Activated T-helper 1 cell treated with Interleukin-2 at 50 U/mL for 16 hours (primary cell): ENCODE measurements around the gene TGM2.
"Not testable (repeated sequence)": the region's sequence is repeated elsewhere in the genome, so short reads cannot be mapped to it uniquely, and the experiment has no call there.

Source experiments
- DNase-seq: peaks from one replicate; pipeline ENCODE4 v3.0.0-alpha.2; 2020; ENCODE audit warnings: low read depth

The TGM2 gene

DNA sequence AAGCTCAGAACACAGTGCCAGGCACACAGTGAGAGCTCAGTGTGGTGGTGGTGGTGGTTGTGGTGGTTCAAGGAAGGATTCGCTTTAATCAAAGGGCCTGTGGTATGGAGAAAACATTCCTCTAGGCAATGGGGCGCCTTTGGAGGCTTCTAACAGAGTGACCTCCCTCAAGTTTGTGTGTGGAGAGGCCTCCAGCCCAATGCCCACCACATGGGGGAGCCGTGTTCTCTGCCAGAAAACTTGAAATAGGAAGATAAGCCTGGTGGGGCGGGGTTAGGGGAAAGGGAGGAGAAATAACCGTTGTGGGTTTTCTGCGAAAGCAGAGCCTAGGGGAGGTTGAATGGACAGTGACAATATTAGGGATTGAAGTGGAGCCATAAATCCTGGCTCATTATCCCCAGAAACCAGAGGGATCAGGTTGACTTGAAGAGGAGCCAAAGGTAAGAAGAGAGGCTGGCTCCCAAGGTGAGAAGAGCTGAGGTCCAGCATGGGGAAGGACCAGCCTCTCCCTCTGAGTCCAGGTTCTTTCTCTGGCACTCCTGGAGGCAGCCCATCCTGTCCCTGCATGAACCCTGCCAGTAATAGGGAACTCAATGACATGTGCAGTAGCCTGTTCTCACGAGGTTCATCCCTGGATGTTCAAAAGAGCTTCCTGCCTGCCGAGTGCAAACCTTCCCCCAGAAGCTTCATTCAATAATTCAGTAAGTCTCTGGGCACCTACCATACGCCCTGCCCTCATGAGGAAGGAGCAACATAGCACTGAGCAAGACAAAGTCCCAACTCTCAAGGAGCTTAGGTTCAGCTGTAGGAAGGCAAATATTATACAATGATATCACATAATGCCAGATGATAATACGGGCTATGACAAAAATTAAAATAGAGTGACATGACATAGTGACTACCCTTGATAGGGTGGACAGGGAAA lies 51.4 kb downstream of the TGM2 start:
- no peak for DNase-seq

DNA sequence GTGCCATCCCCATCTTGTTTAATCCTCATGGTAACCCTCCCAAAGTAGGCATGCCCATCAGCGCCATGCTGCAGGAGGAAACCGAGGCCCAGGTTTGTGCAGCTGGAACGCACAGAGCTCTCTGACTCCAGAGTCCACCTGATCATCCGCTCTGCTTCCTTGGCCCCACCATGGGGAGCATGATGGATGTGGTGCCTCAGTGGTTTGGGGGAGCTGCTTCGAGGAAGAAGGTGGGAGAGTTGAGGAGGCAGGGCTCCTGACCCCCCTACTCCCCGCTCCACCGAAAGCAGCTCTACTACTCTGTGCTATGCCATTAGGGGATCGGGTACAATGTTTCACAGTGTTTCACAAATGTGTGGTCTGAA lies 52.2 kb downstream of the TGM2 start:
- no peak for DNase-seq

DNA sequence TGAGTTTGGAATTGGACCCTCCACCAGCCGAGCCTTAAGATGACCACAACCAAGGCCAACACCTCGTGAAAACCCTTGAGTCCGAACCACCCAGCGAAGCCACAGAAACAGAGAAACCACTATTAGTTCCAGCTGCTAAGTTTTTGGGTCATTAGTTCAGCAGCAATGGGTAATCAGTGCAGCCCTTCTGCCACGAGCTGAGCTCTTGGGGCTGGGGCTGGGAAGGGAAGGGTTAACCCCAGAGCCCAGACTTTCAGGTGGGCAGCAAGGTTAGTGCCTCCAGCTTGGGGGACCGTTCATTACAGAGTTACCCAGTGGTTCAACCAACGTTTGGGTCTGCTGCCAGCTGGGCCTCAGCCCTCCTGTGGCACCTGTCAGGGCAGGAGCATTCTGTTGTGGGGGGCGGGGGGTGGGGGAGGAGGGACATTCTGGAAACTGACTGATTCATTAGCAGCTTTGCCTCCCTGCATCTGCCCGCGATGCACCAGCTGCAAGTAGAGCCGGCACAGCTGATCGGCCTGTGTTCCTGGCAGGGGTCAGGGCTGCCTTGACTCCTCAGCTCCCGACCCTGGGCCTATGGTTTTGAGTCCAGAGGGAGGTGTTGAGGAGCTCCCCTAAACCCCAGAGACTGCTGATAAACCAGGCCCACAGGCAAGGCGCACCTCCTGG lies 52.7 kb downstream of the TGM2 start:
- DNase-seq, result no peak

DNA sequence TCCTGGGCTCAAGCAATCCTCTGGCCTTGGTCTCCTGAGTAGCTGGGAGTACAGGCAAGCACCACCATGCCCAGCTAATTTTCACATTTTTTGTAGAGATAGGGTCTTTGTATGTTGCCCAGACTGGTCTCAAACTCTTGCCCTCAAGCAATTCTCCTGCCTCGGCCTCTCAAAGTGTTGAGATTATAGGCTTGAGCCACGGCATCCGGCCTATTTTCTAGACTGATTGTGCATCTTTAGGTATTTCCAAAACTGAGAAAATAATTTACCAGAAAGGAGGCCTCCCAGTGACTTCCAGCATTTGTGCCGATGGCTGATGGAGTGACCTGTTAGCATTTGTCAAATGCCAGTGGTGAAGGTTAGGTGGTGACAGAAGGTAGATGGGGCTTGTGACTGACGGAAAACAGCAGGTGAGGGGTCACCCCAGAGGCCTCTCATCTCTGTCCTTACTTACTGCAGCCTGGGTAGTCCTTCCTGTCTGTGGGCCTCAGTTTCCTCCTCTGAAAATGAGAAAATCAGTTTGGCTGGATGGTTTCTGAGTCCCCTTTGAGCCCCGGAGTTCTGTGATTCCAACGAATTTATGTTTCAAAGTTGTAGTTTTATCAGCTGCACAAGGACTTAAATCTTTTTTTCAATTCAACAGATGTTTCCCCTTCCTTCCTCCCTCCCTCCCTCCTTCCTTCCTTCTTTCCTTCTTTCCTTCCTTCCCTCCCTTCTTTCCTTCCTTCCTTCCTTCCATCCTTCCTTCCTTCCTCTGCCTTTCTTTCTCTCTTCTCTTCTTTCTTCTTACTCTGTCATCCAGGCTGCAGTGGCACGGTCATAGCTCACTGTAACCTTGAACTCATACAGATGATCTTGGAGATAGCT lies 53.5 kb downstream of the TGM2 start:
- no peak for DNase-seq

DNA sequence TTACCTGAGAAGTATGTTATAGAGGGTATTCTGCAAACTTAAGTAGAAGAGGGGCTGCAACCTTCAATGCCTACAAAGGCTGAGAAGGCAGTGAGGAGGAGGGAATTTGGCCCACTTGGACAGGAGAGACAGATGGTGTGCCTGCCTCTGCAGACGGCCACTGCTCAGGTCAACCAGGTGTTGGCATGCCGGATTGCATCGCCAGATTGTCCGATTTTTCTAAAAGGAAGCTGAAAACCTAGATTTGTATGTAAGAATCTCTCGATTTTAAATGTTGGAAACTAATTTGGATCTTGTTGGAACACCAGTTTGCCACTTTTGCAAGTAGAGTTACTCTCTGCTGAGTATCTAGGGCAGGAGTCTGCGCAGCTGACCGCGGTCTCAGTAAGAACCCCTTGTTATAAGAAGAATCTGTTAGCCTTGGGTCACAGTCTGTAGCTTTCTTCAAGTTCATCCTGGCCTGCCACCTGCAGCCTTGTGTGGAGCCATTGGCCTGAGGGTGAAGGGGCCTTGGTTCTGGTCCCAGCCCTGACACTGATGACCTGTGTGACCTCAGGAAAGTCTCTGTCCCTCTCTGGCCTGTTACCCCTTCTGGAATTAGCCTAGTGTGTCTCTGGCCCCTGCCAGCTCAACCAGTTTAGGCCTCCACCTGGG lies 54.4 kb downstream of the TGM2 start:
- DNase-seq, result no peak

DNA sequence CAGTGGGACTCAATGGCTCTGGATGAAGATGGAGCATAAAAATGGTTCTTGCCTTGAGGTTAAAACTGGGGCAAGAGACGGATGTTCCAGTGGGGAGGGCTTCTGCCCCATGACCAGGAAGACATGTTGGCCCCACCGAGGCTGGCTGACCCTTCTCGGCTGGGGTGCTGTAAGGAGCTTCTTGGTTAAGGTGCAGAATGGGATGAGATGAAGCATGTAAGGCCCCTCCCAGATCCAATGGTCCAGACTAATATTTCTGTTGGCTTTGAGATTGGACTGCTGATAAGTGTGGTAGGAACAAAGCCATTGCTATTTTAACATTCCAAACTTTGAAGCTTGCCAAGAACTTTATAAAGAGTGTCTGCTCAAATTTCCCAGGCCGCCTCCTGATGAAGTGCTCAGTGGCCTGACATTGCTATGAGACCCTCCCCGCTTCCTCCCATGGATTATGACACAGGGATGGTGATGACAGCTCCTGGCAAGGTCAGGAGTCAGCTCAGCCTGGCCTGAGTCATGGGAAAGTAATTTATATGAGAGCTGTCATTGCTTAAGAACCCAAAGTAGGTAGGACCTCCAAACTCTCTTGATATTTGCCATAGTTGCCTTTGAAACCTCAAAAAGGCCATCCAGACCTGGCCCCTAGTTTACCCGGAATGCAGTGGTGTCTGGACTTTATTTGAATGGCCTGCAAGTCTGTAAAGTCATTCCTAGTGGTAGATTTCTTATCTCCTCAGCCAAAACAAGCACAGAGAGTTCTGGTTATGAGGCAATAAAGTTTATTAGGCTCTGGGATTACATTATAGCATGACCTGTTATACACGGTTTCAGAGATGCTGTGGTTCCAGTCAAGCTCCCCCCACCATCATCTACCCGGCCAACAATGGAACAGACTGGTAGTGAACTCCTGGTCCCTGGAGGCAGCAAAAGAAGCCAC lies 55.2 kb downstream of the TGM2 start:
- no peak for DNase-seq

DNA sequence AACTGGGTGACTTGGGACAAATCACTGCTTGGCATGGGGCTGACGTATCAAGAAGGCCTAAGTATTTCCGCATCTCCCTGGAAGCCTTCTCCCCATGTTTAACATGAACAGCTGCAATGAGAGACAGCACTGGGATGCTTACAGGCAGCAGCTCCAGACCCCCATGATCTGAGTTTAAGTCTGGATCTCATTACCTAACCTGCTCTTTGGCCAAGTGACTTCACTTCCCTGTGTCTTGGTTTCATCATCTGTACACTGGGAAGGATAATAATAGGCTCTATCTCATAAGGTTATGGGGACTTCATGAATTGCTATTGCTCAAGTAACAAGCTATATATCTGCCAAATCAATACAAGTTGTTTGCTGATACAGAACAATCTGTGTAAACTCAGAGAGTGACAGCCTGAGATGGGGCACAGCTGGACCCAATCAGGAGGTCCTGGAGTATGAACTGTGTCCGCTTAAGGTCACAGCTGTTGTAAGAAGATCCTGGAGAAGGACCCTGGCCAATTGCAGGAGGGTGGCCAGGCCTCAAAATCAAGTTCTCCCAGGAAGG lies 56.0 kb downstream of the TGM2 start:
- no peak for DNase-seq

DNA sequence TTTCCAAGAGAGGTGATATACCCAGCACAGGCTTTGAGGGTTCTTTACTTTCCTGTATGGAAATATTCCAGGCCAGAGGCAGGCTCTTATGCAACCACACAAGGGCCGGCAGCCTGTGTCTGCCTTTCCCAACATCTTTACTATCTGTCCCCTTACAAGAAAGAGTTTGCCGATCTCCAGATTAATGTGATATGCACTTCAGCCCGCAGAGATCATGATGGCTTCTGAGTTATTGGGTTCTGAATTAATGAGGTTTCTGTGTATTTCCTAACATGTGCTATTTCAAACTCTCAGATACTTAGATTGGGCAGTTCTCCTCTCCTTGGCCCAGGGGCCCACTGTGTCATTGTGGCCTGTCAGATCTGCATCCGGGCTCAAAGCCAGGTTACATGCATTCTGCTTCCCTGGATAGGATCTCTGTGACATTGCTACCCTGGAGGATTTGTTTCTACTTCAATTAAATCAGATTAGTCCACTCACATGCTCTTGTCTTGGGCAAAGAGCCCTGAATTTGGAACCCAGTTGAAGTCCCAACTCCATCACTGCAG lies 56.6 kb downstream of the TGM2 start:
- no peak for DNase-seq

DNA sequence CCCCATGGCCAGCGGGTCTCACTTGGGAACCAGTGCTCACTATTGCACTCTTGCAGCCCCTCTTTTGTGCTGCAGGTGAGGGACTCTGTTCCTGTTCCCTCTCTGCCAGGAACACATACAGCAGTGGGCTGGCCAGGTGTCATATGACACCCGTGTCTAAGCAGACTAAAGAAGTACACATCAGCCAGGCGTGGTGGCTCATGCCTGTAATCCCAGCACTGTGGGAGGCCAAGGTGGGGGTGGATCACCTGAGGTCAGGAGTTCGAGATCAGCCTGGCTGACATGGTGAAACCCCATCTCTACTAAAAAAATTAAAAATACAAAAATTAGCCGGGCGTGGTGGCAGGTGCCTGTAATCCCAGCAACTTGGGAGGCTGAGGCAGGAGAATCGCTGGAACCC lies 57.2 kb downstream of the TGM2 start:
- DNase-seq, result not testable (repeated sequence)

DNA sequence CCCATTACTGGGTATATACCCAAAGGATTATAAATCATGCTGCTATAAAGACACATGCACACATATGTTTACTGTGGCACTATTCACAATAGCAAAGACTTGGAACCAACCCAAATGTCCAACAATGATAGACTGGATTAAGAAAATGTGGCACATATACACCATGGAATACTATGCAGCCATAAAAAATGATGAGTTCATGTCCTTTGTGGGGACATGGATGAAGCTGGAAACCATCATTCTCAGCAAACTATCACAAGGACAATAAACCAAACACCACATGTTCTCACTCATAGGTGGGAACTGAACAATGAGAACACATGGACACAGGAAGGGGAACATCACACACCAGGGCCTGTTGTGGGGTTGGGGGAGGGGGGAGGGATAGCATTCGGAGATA lies 57.7 kb downstream of the TGM2 start:
- DNase-seq, result not testable (repeated sequence)

DNA sequence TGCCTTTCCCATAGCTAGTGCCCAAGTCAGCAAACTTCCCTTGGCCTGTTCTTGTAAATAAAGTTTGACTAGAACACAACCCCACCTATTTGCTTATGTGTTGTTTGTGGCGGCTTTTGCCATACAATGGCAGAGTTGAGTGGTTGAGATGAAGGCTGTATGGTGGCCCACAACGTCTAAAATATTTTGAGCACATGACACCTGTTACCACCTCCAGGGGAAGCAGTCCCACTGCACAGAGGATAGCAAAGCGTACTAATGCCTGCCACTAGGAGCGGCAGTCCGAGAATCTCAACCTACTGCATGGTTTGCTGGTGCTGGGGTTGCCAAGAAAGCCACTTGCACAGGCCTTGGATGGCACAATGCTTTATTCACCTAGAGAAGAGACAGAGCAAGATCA lies 58.6 kb downstream of the TGM2 start:
- DNase-seq, result no peak

DNA sequence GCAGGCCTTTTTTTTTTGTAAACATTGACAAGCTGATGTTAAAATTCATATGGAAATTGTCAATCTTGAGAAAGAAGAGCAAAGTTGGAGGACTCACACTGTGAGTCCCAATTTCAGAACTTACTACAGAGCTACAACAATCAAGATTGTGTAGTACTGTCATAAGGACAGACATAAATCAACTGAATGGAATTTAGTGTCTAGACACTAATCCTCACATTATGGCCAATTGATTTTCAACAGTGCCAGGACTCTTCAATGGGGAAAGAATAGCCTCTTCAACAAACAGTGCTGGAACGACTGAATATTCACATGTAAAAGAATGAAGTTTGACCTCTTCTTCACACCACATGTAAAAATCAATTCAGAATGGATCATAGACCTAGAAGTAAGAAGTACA lies 60.8 kb downstream of the TGM2 start:
- DNase-seq, result no peak

DNA sequence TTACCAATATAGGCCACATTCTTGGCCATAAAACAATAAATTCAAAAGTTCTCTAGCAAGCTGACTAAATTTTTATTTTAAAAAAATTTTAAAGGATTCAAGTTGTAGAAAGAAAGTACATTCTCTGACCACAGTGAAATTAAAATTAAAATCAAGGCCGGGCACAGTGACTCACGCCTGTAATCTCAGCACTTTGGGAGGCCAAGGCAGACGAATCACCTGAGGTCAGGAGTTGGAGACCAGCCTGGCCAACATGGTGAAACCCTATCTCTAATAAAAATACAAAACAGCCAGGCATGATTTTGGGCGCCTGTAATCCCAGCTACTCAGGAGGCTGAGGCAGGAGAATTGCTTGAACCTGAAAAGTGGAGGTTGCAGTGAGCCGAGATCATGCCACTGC lies 62.9 kb downstream of the TGM2 start:
- not testable (repeated sequence) for DNase-seq

DNA sequence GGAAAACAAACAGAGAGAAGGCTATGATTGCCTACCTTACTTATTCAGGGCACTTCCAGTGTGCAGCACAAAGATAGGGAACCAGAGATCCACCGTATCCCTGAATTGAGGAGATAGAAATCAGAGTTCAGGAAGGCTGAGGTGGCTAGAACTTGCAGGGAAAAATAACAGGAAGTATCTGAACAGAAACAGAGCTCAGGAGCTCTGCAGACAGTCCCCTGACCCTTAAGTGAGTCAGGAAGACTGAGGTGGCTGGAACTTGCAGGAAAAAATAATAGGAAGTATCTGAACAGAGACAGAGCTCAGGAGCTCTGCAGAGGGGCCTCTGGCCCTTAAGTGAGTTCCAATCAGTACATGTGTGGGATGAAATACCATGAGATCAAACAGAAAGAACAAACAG lies 66.1 kb downstream of the TGM2 start:
- DNase-seq, result no peak

DNA sequence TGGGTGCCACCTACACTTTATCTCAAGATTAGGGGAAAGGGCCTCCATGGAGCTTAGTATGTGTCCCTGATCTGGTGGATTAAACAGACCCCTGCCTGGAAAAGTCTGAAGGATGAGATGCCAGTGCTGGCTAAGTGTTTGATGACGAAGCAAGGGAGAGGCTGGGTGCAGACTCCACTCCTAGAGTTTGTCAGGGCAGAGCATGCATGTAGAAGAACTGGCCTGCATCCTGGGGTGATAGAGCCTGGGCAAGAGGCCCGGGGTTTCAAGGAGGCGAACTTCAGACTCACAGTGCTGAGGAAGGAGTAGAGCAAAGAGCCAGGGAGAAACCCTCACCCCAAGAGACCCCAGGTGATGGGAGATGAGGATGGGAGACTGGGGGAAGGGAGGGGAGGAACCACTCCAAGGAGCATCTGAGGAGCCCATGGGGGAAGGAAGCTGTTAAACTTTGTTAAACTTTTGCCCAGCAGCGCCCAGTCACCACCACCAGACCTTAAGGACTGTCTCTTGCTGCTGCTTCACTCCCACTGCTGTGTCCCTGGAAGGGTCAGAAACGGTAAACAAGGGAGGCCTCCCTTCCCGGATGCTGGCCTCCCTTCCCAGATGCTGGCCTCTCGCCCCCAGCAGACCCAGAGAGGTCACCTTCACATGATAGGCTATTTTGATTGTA lies 69.9 kb downstream of the TGM2 start:
- no peak for DNase-seq

DNA sequence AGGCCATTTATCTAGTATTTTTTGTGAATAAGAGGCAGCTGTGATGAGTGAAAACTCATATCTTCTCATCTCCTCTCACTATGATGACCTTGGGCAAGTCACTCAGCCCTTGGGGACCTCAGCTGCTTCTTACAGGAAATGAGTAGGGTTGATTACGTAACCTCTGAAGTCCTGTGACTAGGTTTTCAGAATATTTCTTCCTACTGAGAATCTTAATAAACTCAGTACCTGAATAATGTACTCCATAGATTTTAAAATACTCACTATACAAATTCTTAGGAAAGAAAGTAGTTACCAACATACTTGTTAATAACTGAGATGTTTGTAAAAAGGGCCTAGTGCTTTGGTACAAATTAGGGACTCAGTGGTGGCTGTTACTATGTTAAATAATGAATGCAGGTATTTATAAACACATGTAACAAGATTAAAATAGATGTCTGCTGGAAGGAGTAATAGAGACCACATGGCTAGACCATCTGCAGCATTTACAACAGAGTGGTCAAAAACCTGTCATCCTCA lies 70.6 kb downstream of the TGM2 start:
- no peak for DNase-seq

DNA sequence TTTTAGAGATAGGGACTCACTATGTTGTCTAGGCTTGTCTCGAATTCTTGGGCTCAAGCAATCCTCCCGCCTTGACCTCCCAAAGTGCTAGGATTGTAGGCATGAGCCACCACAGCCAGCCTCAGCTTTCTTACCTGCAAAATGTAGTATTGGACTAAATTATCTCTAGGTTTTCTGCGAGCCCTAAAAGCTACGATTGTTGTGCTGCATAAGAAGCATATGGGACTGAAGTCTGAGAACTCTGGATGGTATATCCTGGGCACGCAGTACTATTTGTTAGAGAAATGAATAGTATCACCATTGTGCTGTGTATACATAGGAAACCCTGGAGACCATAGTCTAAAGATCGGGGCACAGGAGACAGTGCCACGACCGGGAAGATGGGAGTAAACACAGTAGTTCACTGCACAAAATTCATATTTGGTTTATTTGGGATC lies 71.4 kb downstream of the TGM2 start:
- DNase-seq, result no peak

DNA sequence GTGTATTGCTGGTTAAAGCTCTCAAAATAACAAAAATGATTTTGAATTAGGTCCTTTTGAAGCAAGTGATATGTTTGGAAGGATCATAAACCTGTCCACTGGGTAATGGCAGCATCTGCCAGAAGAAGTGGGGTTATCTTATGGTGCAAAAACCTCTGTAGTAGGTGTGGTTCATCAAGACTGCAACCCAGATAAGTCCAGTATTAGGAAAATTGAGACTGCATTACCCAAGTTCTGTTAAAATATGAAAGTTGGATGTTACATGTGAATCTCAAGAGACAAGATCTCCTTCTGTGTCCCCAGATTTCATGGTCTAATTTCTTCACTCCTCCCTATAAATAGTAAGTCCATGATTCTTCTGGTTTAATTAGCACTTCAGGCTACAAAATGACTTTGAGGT lies 72.2 kb downstream of the TGM2 start:
- DNase-seq, result no peak

DNA sequence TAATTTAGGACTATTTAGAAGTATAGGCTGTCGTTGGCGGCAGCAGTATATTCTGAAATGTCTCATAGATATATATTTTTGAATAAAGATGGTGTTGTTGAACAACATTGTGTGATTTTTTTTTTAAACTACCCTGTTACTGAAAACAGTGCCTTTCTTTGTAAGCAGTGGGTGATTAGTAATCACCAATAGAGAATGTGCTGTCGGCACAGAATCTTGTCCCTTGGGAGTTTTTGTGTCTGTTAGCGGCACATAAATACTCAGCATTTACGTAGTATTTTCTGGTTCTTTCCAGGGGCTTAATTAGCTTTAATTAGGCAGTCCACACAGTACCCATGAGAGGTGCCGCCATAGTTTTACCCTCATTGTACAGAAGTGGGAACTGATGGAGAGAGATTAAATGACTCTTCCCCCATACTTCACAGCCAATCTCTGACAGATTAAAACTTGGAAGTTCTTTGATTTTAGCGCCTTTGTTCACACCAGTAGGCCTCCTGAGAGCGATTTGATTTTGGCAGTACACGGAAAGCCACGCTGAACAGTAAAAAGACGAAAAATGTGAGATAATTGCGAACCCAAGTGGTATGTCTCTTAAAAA lies 72.7 kb downstream of the TGM2 start:
- DNase-seq, result no peak
